Testis (tissue), 2 donors: ENCODE results near the gene TMEM178B.

Source experiments
- CTCF ChIP-seq, 3 experiments: fragments of 450-650 bp in 2 of 3; fragments of 200-600 bp in 1 of 3; sonication (generic) in 1 of 3; IDR thresholded peaks; one replicate each; pipeline ENCODE4 v1.5.1; 2016 to 2019; ENCODE audit warnings: antibody characterized with exemption in 3 of 3, mild to moderate bottlenecking in 2 of 3, moderate library complexity in 1 of 3
- POLR2A ChIP-seq: fragments of 450-650 bp; IDR thresholded peaks from one replicate; pipeline ENCODE4 v1.6.1; 2017; ENCODE audit warnings: antibody characterized with exemption, mild to moderate bottlenecking, moderate library complexity

- TF ChIP-seq CTCF (IDR thresholded peaks at IDR 0.05) (no peak), POLR2A (no peak)
Observed at GRCh38 chr7:141362580-141363435, 288.9 kb downstream of the TMEM178B start.
